Endodermal cell (in vitro differentiated cells): Measurements from ENCODE around the gene PSMB10. TPM values are rescaled to one million over a fixed set of nuclear protein-coding genes. Genes with fewer than 3 reads are reported as not detected.
A peak's percentile ranks its signal among the peaks of the same experiment; 100 is the strongest.
"Not testable (repeated sequence)": the region's sequence is repeated elsewhere in the genome, so short reads cannot be mapped to it uniquely, and the experiment has no call there.

Experiments
- DNase-seq: peaks from one replicate; pipeline ENCODE4 v3.0.0-alpha.2; 2017
- H3K27ac ChIP-seq: 2 replicates; pipeline ENCODE4 v1.5.1; 2013; ENCODE audit warnings: mild to moderate bottlenecking, low read depth, low read length, moderate library complexity
- H3K27me3 ChIP-seq: 2 replicates; pipeline ENCODE4 v1.6.1; 2013; ENCODE audit warnings: mild to moderate bottlenecking, low read length, moderate library complexity; ENCODE audit not compliant: insufficient read depth, control insufficient read depth, poor library complexity, severe bottlenecking
- H3K36me3 ChIP-seq: 2 replicates; pipeline ENCODE4 v1.7.0; 2013; ENCODE audit warnings: mild to moderate bottlenecking, low read length, moderate library complexity; ENCODE audit not compliant: control insufficient read depth, insufficient read depth
- H3K4me1 ChIP-seq: one replicate; pipeline ENCODE4 v1.7.0; 2013; ENCODE audit warnings: low read length; ENCODE audit not compliant: control insufficient read depth, insufficient read depth
- H3K4me3 ChIP-seq: 2 replicates; pipeline ENCODE4 v1.5.1; 2013; ENCODE audit warnings: mild to moderate bottlenecking, low read length, moderate library complexity
- H3K9ac ChIP-seq: 2 replicates; pipeline ENCODE4 v1.6.1; 2013; ENCODE audit warnings: mild to moderate bottlenecking, low read length, moderate library complexity; ENCODE audit not compliant: poor library complexity, severe bottlenecking; ENCODE audit errors: extremely low read depth
- H3K9me3 ChIP-seq: 2 replicates; pipeline ENCODE4 v1.6.1; 2013; ENCODE audit warnings: mild to moderate bottlenecking, low read length, moderate library complexity; ENCODE audit not compliant: control insufficient read depth
- H3K27ac Mint-ChIP-seq: 2 replicates; pipeline ENCODE4 v1.8.0; 2020; ENCODE audit warnings: mixed read lengths
- H3K27me3 Mint-ChIP-seq: 2 replicates; pipeline ENCODE4 v1.8.0; 2021; ENCODE audit warnings: mild to moderate bottlenecking, mixed read lengths; ENCODE audit not compliant: insufficient read depth
- H3K36me3 Mint-ChIP-seq: 2 replicates; pipeline ENCODE4 v1.8.0; 2020; ENCODE audit warnings: low read depth, mixed read lengths
- H3K4me1 Mint-ChIP-seq: 2 replicates; pipeline ENCODE4 v1.8.0; 2020; ENCODE audit warnings: mixed read lengths
- H3K4me3 Mint-ChIP-seq: 2 replicates; pipeline ENCODE4 v1.8.0; 2020; ENCODE audit warnings: mild to moderate bottlenecking, moderate library complexity, mixed read lengths
- H3K9me3 Mint-ChIP-seq: 2 replicates; pipeline ENCODE4 v1.8.0; 2020; ENCODE audit warnings: mild to moderate bottlenecking, mixed read lengths
- CTCF ChIP-seq: fragments of 200-600 bp; sonication (generic); conservative IDR thresholded peaks from 2 replicates; pipeline ENCODE4 v1.5.0; 2021; ENCODE audit warnings: antibody characterized with exemption, mild to moderate bottlenecking
- WGBS, 2 experiments: methylation state at CpG; one replicate each; pipeline versions ENCODE4 v1.1.5 to v1.1.7; 2013; ENCODE audit warnings: missing lambda C conversion rate in 2 of 2, mixed read lengths in 1 of 2; ENCODE audit not compliant: insufficient coverage in 1 of 2, insufficient read length in 1 of 2; 5-methylcytosine and 5-hydroxymethylcytosine counted together
- total RNA-seq, 2 donors: library from RNA; stranded (reverse); fragmentation: NEBNext Ultra II Directional in 1 of 2; extraction: Animal tissue kit (Norgen Biotek cat#: 25700) in 1 of 2; gene quantifications; 2 replicates in 1 of 2; 3 replicates in 1 of 2; pipeline ENCODE4 v1.2.1, GENCODE V29; 2021

The PSMB10 gene
- total RNA-seq, 2 donors from 2014 or later: 15.5 to 16.5 TPM

- Mint-ChIP-seq H3K4me1 (no peaks in the 10 kb centered on the region), H3K4me3 (no peak overlapping the region), H3K27me3 (peaks cover 13% of the 10 kb centered on the region), H3K27ac (no peak overlapping the region), H3K9me3 (no peaks in the 10 kb centered on the region), H3K36me3 (no peaks in the 10 kb centered on the region)
- Histone ChIP-seq H3K27ac (no peak overlapping the region), H3K4me3 (no peak overlapping the region), H3K9me3 (no peaks in the 10 kb centered on the region), H3K4me1 (no peaks in the 10 kb centered on the region), H3K9ac (no peak overlapping the region), H3K27me3 (peaks cover 15% of the 10 kb centered on the region), H3K36me3 (no peaks in the 10 kb centered on the region)
- WGBS, 2 experiments: 83 to 90% methylated on average over 1 to 2 of the region's 2 CpGs
- TF ChIP-seq CTCF: no peak
- DNase-seq: peak; percentile 37
These were observed 39.6 kb upstream of the PSMB10 start for GRCh38 chr16:67976205-67976604.

- WGBS, 2 experiments: 85 to 87% methylated on average over 7 to 14 of the region's 14 CpGs
- H3K27ac Mint-ChIP-seq: no peak overlapping the region
- Histone ChIP-seq H3K4me1 (no peaks in the 10 kb centered on the region), H3K27ac (no peak overlapping the region), H3K4me3 (no peak overlapping the region), H3K36me3 (no peaks in the 10 kb centered on the region), H3K27me3 (peaks cover 15% of the 10 kb centered on the region), H3K9ac (no peak overlapping the region), H3K9me3 (no peaks in the 10 kb centered on the region)
- no peak for DNase-seq
- H3K9me3 Mint-ChIP-seq: no peaks in the 10 kb centered on the region
- TF ChIP-seq CTCF: no peak
- peaks cover 18% of the 10 kb centered on the region for H3K27me3 Mint-ChIP-seq
- H3K36me3 Mint-ChIP-seq: no peaks in the 10 kb centered on the region
- no peak overlapping the region for H3K4me3 Mint-ChIP-seq
- no peaks in the 10 kb centered on the region for H3K4me1 Mint-ChIP-seq
These were observed 38.9 kb upstream of the PSMB10 start for GRCh38 chr16:67975321-67976105.

- not testable (repeated sequence) for H3K36me3 ChIP-seq, H3K9ac ChIP-seq, H3K27me3 ChIP-seq, H3K4me3 Mint-ChIP-seq, H3K4me3 ChIP-seq, H3K9me3 ChIP-seq, H3K36me3 Mint-ChIP-seq, H3K27ac ChIP-seq, DNase-seq, H3K9me3 Mint-ChIP-seq, H3K27ac Mint-ChIP-seq, H3K4me1 Mint-ChIP-seq, H3K4me1 ChIP-seq
- H3K27me3 Mint-ChIP-seq: peaks cover 22% of the 10 kb centered on the region
- 93 to 95% methylated on average over 6 to 7 of the region's 7 CpGs for WGBS, 2 experiments
These were observed 35.6 kb upstream of the PSMB10 start for GRCh38 chr16:67972285-67972684.
